Esophagus squamous epithelium (tissue), 4 donors: ENCODE results near the gene KLRK1.
"Not testable (repeated sequence)": the region's sequence is repeated elsewhere in the genome, so short reads cannot be mapped to it uniquely, and the experiment has no call there.

Source experiments
- CTCF ChIP-seq, 6 experiments: fragments of 450-650 bp in 4 of 6; fragments of 200-600 bp in 2 of 6; sonication (generic) in 2 of 6; IDR thresholded peaks; one replicate each; pipeline ENCODE4 v1.5.1; 2016 to 2019; ENCODE audit warnings: antibody characterized with exemption in 6 of 6, mild to moderate bottlenecking in 4 of 6, moderate library complexity in 4 of 6
- POLR2A ChIP-seq, 4 donors: fragments of 450-650 bp; IDR thresholded peaks; one replicate each; pipeline ENCODE4 v1.6.1; 2017; ENCODE audit warnings: antibody characterized with exemption in 4 of 4, mild to moderate bottlenecking in 4 of 4, moderate library complexity in 3 of 4

- TF ChIP-seq CTCF, POLR2A (IDR thresholded peaks at IDR 0.05): not testable (repeated sequence)
Observed at GRCh38 chr12:10390991-10391390, 1.1 kb upstream of the KLRK1 start.
